Stromal cell of bone marrow (primary cell): ENCODE results near the gene CD74.

Experiments used
- DNase-seq: peaks from one replicate; pipeline ENCODE4 v3.0.0-alpha.2; 2012; ENCODE audit warnings: low read depth

The CD74 gene

DNA sequence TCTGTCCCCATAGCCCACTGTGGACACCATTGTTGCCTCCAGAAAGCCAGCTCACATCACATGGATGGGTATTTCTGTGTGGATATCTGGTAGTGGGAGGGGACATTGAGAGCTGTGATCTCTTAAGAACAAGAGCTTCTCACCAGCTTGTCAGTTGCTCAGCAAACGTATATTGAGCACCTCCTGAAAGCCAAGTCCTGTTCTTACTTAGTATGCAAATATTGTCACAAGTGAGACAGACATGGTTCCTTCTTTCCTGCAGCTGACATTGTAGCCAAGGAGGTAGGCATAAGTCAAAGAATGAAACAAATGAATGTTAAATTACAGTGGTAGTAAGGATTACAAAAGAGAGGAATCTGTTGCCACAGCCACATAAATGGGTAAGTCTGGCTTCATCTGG, 51.4 kb downstream of the CD74 start:
- DNase-seq = no peak

- DNase-seq = no peak
Observed at GRCh38 chr5:150358261-150359095, 54.2 kb downstream of the CD74 start.

DNA sequence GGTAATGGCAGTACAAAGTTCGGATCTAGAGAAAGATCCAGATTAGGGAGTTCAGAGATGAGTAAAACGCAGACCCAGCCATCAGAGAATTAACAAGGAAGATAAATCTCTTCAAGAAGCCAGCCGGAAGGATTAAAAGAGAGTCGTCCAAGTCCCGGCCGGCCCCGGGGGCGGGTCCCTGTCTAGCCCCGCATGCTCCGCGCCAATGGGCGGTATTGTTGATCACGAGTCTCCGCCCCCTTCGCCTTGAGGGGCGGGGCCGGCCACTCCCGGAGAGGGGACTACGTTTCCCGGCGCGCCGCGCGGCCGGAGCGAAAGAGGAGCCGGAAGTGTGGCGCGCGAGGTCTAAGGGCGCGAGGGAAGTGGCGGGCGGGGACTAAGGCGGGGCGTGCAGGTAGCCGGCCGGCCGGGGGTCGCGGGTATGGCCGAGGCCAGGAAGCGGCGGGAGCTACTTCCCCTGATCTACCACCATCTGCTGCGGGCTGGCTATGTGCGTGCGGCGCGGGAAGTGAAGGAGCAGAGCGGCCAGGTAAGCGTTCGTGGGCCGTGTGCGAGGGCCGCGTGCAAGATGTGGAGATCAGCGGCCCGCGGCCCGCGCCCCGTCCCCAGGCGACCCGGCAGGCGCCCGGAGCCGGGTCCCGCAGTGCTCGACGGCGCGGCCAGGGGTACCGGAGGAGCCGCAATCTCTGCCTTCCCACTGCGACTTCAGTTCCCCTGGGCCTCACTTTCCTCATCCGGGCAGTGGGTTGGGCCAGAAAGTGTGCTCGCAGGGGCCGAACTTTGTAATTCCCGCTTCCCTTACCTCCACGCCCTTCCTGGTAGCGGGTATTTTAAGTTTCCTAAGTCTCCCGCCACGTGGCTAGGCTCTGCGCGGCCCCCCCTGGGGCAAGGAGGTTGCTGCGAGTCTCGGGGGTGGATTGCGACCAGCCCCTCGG, 55.1 kb downstream of the CD74 start, which contains the start of gene TCOF1:
Gene TCOF1 (plus strand): TSS at position 372 of the 935 bp plus-strand sequence. CDS start 50 bp downstream, at position 422.
- DNase-seq = peak; percentile 91

- no peak for DNase-seq
Observed at GRCh38 chr5:150356575-150357294, 56.0 kb downstream of the CD74 start.

DNA sequence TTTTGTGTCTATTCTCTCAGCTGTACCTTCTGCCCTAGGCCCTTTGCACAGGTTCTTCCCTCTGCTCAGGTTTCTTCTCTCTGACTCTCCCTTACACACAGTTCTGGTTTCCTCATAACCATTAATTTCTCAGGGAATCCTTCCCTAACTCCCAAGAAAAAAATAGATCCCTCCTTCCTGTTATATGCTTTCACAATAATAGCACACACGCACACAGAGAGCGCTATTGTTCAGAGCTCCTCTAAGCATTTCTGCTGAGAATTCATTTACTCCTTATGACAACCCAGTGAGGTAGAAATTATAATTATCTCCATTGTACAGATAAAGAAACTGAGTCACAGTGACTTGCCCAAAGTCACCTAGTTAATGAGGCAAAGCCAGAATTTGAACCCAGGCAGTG, 56.9 kb downstream of the CD74 start:
- no peak for DNase-seq

DNA sequence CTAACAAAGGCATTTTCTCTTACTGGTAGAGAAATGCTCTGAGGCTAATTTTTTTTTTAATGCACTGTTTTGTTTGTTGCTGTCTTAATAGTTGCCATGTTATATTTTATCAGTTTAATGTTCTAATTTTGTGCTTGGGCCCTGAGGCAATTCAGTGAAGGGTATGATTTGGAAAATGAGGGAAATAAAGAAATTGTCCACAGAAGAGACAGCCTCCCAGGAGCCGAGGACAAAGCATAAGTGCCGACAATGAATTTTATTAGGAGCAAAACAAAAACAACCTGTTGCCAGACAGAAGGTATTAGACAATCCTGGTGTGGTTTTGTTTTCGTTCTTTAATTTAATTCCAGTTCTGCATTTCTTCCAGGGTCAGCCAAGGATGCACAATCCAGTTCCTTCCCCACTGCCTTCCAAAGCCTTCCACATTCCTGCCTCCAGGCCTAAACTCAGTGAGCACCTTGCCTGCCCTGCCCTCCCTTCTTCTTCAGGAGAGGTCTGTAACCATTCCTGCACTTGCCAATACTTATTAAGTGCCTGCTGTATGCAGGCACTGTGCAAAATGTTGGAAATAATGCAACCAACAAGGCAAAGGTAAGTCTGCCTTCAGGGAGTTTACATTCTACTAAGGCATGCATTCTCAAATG, 59.6 kb downstream of the CD74 start:
- no peak for DNase-seq

DNA sequence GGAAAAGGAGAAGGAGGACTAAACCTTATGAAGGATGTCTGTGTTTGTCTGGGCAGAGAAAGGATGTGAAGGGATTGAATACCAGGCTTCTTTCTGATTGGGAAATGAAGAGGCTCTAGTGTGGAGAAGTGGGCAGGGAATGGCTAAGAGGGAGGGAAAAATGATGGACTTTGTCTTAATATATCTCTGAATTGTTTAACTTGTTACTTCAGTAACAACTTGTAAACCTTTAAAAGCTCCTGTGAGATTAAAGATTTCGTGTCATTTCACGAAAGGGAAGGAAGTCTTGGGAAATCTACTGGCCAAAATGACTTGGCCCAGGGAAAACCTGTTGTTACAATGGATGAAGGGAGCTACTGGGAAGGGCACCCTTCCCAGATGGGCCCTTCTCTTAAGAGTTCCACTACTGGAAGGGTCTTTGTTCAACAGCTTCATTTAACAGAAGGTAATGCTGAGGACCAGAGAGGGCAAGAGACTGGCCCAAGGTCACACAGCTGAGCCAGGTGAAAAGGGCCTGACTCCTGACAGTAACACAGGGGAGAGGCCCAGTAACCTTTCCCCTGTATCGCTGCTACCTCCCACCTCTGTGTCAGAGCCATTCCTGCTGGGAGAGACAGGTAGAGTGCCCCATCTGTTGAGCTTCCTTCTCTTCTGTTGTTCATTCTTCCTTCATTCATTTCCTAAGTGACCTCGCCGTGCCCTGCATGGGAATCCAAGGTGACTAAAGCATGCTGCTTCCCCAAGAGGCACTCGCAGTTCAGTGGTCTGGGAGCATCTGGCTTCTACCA, 60.3 kb downstream of the CD74 start:
- no peak for DNase-seq
